ENCODE results near the gene RNFT2.

DNA sequence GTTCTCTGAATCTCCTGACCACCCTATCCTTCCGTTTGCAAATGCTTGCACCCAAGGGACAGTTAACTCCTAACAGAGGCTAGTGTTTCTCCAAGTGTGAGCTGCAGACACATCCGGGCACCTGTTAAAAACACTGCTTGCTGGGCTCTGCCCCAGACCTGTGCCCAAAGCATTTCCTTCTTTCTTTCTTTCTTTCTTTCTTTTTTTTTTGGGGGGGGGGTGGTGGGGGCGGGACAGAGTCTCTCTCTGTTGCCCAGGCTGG, 42.7 kb upstream of the RNFT2 start:
- no peak for TF ChIP-seq CTCF (IDR thresholded peaks at IDR 0.05)
- TF ChIP-seq, protein P1, sequence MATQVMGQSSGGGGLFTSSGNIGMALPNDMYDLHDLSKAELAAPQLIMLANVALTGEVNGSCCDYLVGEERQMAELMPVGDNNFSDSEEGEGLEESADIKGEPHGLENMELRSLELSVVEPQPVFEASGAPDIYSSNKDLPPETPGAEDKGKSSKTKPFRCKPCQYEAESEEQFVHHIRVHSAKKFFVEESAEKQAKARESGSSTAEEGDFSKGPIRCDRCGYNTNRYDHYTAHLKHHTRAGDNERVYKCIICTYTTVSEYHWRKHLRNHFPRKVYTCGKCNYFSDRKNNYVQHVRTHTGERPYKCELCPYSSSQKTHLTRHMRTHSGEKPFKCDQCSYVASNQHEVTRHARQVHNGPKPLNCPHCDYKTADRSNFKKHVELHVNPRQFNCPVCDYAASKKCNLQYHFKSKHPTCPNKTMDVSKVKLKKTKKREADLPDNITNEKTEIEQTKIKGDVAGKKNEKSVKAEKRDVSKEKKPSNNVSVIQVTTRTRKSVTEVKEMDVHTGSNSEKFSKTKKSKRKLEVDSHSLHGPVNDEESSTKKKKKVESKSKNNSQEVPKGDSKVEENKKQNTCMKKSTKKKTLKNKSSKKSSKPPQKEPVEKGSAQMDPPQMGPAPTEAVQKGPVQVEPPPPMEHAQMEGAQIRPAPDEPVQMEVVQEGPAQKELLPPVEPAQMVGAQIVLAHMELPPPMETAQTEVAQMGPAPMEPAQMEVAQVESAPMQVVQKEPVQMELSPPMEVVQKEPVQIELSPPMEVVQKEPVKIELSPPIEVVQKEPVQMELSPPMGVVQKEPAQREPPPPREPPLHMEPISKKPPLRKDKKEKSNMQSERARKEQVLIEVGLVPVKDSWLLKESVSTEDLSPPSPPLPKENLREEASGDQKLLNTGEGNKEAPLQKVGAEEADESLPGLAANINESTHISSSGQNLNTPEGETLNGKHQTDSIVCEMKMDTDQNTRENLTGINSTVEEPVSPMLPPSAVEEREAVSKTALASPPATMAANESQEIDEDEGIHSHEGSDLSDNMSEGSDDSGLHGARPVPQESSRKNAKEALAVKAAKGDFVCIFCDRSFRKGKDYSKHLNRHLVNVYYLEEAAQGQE (IDR thresholded peaks at IDR 0.05; ENCODE audit: insufficient read depth in 1 of 2, low read depth in 2 of 2, low read length in 1 of 2), result no peak
- TF ChIP-seq POLR2AphosphoS5 (IDR thresholded peaks at IDR 0.05; ENCODE audit: low read depth, low read length), result no peak

Measured in Panc1 (cell line).